T follicular helper cell (primary cell): ENCODE measurements around the gene CREB3L2.
"Not testable (repeated sequence)": the region's sequence is repeated elsewhere in the genome, so short reads cannot be mapped to it uniquely, and the experiment has no call there.

ENCODE experiments used
- DNase-seq: peaks from one replicate; pipeline ENCODE4 v3.0.0-alpha.2; 2020; ENCODE audit warnings: low read depth

The CREB3L2 gene

DNA sequence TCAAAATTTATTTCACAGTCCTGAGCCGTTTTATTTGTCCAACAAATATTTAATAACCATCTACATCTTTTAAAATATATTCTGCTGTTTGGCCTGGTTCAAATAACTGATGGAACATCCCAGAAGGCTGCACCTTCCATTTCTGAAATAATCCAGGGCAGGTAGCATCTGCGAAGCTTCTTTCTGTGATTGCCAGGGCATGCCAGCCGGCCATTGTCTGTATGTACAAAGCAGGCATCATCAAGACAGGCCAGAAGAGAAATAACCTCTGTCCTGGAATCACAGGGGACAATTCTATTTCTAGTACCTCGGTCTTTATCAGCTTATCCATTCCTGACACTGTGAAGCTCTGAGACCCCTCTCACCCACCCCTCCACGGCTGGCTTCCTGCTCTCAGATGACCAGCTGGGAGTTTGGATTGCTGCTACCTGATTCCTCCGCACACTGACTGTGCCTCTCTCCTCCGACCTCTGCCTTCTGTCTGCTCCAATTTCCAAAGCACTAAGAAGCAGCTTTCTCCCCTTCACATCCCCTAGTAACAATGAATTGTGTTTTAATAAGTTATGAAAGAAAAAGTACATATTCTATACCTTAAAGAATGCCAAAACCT lies 163.1 kb downstream of the CREB3L2 start:
- no peak for DNase-seq

DNA sequence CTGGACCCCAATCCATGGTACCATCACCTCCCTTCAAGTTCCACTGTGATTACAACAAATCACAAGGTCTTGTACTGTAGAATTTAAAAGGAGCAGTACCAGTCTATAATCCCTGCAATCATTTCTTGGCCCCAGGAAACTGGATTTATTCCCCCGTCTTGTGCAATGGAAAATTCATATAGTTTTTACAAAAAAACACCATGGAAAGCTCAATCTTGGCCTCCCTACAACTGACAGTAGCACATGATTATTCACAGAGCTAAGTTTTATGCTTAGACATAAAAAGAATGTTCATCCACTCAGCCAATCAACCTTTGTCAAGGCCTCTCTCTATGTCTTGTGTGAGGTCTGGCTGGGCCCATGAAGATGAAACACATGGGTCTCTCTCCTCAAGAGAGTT lies 165.3 kb downstream of the CREB3L2 start:
- no peak for DNase-seq

DNA sequence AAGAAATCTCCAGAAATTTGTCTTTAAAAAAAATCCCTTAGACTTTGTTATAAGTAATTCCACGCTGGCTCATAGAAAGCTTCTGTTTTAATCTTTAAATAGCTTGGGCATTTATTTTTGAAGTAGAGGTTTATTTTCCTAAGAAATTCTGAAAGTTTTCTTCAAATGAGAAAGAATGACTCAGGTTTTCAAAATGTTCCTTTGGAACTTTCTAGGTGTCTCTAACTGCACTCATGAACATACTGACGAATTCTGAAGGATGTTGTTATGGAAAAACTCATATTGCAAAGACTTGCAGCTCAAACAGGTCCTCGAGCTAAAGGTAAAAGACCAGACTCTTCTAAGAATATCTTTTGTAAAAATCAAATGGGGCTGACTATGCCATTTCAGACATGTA lies 165.8 kb downstream of the CREB3L2 start:
- no peak for DNase-seq

GRCh38 chr7:137835486-137836112 lies 166.3 kb downstream of the CREB3L2 start:
- no peak for DNase-seq

GRCh38 chr7:137834552-137834951 lies 167.3 kb downstream of the CREB3L2 start:
- DNase-seq = no peak

GRCh38 chr7:137832990-137833389 lies 168.9 kb downstream of the CREB3L2 start:
- not testable (repeated sequence) for DNase-seq

DNA sequence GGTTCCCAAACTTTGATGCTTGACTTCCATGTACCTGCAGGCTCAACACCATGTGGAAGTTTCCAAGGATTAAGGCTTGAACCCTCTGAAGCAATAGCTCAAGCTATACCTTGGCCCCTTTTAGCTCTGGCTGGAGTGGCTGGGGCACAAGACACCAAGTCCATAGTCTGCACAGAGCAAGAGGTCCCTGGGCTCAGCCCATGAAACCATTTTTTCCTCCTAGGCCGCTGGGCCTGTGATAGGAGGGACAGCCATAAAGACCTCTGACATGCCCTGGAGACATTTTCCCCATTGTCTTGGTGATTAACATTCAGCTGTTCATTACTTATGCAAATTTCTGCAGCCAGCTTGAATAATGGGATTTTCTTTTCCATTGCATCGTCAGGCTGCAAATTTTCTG lies 169.5 kb downstream of the CREB3L2 start:
- DNase-seq = no peak

- not testable (repeated sequence) for DNase-seq
Measured at GRCh38 chr7:137831555-137831954, 170.3 kb downstream of the CREB3L2 start.

DNA sequence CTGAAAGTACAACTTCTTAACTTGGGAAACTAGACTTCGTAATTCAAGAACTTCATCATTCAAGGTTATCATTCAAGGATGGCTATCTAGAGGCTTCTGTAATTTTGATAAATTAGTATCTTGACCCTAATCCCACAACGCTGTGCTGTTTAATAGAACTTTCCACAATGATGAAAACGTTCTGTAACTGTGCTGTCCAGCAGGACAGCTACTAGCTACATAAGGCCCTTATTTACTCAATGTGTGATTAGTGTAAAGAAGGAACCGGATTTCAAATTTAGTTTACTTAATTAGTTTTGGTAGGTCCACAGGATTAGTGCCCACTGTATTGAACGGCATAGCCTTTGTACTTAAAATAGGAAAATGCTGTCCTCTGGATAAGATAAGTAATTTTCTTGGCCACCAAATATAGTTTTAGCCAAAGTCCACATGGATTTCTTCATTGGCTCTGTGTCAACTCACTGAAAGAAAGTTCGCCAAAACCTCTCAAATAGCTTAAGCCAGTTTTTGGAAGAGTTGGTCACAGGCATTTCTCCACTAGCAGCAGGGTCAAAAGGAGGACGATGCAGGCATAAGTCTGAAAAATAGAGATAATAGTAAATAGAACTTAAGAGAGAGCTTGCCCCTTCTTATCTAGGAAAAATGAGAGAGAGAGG lies 172.4 kb downstream of the CREB3L2 start:
- no peak for DNase-seq

GRCh38 chr7:137828456-137828855 lies 173.4 kb downstream of the CREB3L2 start:
- DNase-seq = no peak

DNA sequence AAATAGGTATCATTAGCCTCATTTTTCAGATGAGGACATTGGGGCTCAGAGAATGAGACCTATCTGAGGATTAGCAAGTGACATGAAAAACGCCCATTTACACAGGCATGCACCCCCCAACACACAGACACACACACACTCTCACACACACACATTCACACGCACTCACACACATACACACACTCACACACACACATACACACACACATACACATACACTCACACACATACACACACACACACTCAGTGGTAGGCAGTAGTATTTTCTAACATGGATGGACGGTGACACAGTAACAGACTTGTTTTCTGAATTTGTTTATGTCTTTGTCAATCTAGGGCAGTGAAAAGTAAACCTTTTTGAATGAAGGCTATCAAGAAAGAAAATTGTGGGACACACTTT lies 176.4 kb downstream of the CREB3L2 start:
- no peak for DNase-seq
